HEK293T (cell line): ENCODE measurements around the gene ZNF17.

Experiments used
- ARNT ChIP-seq: fragments of 450-650 bp; IDR thresholded peaks from 2 replicates; pipeline ENCODE4 v1.6.1; 2017; ENCODE audit warnings: mild to moderate bottlenecking
- BHLHE40 ChIP-seq: fragments of 450-650 bp; IDR thresholded peaks from 2 replicates; pipeline ENCODE4 v1.6.1; 2016; ENCODE audit warnings: mild to moderate bottlenecking, moderate library complexity, borderline replicate concordance
- CTBP1 ChIP-seq: fragments of 450-650 bp; IDR thresholded peaks from 2 replicates; pipeline ENCODE4 v1.6.1; 2016; ENCODE audit warnings: borderline replicate concordance
- FOXA1 ChIP-seq: fragments of 450-650 bp; IDR thresholded peaks from 2 replicates; pipeline ENCODE4 v1.6.1; 2016; ENCODE audit warnings: mild to moderate bottlenecking
- FOXK2 ChIP-seq: fragments of 450-650 bp; IDR thresholded peaks from 2 replicates; pipeline ENCODE4 v1.6.1; 2016; ENCODE audit warnings: mild to moderate bottlenecking
- HDGF ChIP-seq: fragments of 450-650 bp; IDR thresholded peaks from 2 replicates; pipeline ENCODE4 v1.6.1; 2017; ENCODE audit warnings: antibody characterized with exemption, borderline replicate concordance
- L3MBTL2 ChIP-seq: fragments of 450-650 bp; conservative IDR thresholded peaks from 2 replicates; pipeline ENCODE4 v1.6.1; 2016; ENCODE audit warnings: mild to moderate bottlenecking
- LEF1 ChIP-seq: fragments of 450-650 bp; IDR thresholded peaks from 2 replicates; pipeline ENCODE4 v1.6.1; 2017; ENCODE audit warnings: mild to moderate bottlenecking, borderline replicate concordance
- NFRKB ChIP-seq: fragments of 450-650 bp; IDR thresholded peaks from 2 replicates; pipeline ENCODE4 v1.6.1; 2016; ENCODE audit warnings: mild to moderate bottlenecking, moderate library complexity
- SP1 ChIP-seq: fragments of 450-650 bp; IDR thresholded peaks from 2 replicates; pipeline ENCODE4 v1.6.1; 2017
- TARDBP ChIP-seq: fragments of 450-650 bp; IDR thresholded peaks from 2 replicates; pipeline ENCODE4 v1.6.1; 2016
- ZNF384 ChIP-seq: fragments of 450-650 bp; IDR thresholded peaks from 2 replicates; pipeline ENCODE4 v1.6.1; 2016

DNA sequence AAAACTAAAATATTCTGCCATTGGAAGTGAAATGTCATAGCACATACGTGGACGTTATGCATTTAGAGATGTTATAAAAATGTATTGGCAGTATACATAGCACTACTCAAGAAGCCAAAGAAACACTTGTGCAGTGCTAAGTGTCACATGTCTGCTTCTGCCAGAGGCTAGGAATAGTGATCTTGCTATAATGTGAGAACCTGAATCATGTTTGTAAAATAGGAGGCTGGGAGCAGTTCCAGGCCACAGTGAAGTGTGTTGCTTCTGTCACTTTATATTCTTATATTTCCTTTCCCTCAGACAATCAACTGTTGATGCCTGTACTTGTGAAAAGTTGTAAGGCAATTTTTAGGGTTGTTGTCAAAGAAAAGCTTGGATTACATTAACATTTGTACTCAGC lies 44.2 kb upstream of the ZNF17 start:
- TF ChIP-seq LEF1 (no peak), HDGF (no peak), L3MBTL2 (no peak), BHLHE40 (no peak), TARDBP (no peak), FOXK2 (no peak), ARNT (no peak), SP1 (no peak), CTBP1 (no peak), ZNF384 (no peak), FOXA1 (no peak), NFRKB (no peak)
